ENCODE results near the gene INSC.

- TF ChIP-seq, protein P1, sequence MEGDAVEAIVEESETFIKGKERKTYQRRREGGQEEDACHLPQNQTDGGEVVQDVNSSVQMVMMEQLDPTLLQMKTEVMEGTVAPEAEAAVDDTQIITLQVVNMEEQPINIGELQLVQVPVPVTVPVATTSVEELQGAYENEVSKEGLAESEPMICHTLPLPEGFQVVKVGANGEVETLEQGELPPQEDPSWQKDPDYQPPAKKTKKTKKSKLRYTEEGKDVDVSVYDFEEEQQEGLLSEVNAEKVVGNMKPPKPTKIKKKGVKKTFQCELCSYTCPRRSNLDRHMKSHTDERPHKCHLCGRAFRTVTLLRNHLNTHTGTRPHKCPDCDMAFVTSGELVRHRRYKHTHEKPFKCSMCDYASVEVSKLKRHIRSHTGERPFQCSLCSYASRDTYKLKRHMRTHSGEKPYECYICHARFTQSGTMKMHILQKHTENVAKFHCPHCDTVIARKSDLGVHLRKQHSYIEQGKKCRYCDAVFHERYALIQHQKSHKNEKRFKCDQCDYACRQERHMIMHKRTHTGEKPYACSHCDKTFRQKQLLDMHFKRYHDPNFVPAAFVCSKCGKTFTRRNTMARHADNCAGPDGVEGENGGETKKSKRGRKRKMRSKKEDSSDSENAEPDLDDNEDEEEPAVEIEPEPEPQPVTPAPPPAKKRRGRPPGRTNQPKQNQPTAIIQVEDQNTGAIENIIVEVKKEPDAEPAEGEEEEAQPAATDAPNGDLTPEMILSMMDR (IDR thresholded peaks at IDR 0.05), result no peak
- TF ChIP-seq POLR2A (IDR thresholded peaks at IDR 0.05) (no peak), EP300 (IDR thresholded peaks at IDR 0.05) (no peak)
Measured at GRCh38 chr11:15206791-15207190, 92.1 kb downstream of the INSC start.

All from ovary (tissue), 3 donors.